ENCODE measurements around the gene SPTBN5.

GRCh38 chr15:41899854-41900442 is 6.1 kb upstream of the SPTBN5 start:
- no peak for TF ChIP-seq CTCF (IDR thresholded peaks at IDR 0.05)
- no peak for TF ChIP-seq POLR2A (IDR thresholded peaks at IDR 0.05)
